K562 (cell line): ENCODE measurements around the gene CUL5. TPM values are rescaled to one million over a fixed set of nuclear protein-coding genes. Genes with fewer than 3 reads are reported as not detected.

Source experiments
- CHAMP1 ChIP-seq: fragments of 450-650 bp; IDR thresholded peaks from 2 replicates; pipeline ENCODE4 v1.6.1; 2016; ENCODE audit warnings: mild to moderate bottlenecking
- CREB5 ChIP-seq: fragments of 250-450 bp; sonication (Bioruptor Pico); IDR thresholded peaks from 2 replicates; pipeline ENCODE4 v1.5.0; 2020; ENCODE audit warnings: mild to moderate bottlenecking
- CSDE1 ChIP-seq, 2 experiments: fragments of 450-650 bp; IDR thresholded peaks; 2 replicates each; pipeline ENCODE4 v1.6.1; 2016; ENCODE audit warnings: mild to moderate bottlenecking in 1 of 2
- E2F1 ChIP-seq: sonication (generic); formaldehyde crosslinking; IDR thresholded peaks from 2 replicates; pipeline ENCODE4 v1.8.1; 2023; ENCODE audit warnings: mild to moderate bottlenecking, missing genetic modification reagents, moderate library complexity
- HDAC3 ChIP-seq: fragments of 450-650 bp; IDR thresholded peaks from 2 replicates; pipeline ENCODE4 v1.6.1; 2018; ENCODE audit warnings: borderline replicate concordance, mild to moderate bottlenecking, moderate library complexity; ENCODE audit not compliant: partially characterized antibody
- KLF13 ChIP-seq: fragments of 450-650 bp; IDR thresholded peaks from 2 replicates; pipeline ENCODE4 v1.6.1; 2016; ENCODE audit warnings: missing genetic modification characterization, low read depth, mild to moderate bottlenecking, missing compliant biosample characterization, moderate library complexity, borderline replicate concordance
- MLLT1 ChIP-seq, 2 experiments: fragments of 450-650 bp; IDR thresholded peaks; 2 replicates each; pipeline ENCODE4 v1.6.1; 2016
- MXI1 ChIP-seq: IDR thresholded peaks from 2 replicates; pipeline ENCODE4 v1.6.1; 2011; ENCODE audit warnings: low read depth, mild to moderate bottlenecking, improper control_type of control experiment, low read length
- MYC ChIP-seq, 2 experiments: fragments of 250-450 bp in 1 of 2; sonication (Bioruptor Pico) in 1 of 2; IDR thresholded peaks; 2 replicates each; pipeline versions ENCODE4 v1.5.1 to v1.6.1; 2012 to 2021; ENCODE audit warnings: low read depth in 2 of 2, borderline replicate concordance in 1 of 2, improper control_type of control experiment in 1 of 2, low read length in 1 of 2, mild to moderate bottlenecking in 1 of 2, moderate library complexity in 1 of 2
- SMARCA5 ChIP-seq: fragments of 450-650 bp; IDR thresholded peaks from 2 replicates; pipeline ENCODE4 v1.6.1; 2016
- SMC3 ChIP-seq: conservative IDR thresholded peaks from 2 replicates; pipeline ENCODE4 v1.6.1; 2011; ENCODE audit warnings: low read depth, low read length, improper control_type of control experiment; ENCODE audit not compliant: insufficient read depth
- SOX6 ChIP-seq: fragments of 450-650 bp; IDR thresholded peaks from 2 replicates; pipeline ENCODE4 v1.6.1; 2014; ENCODE audit warnings: mild to moderate bottlenecking
- TAF1 ChIP-seq: IDR thresholded peaks from 2 replicates; pipeline ENCODE4 v1.6.1; 2011; ENCODE audit warnings: mild to moderate bottlenecking, low read length, moderate library complexity; ENCODE audit not compliant: insufficient read depth, control insufficient read depth, severe bottlenecking; ENCODE audit errors: extremely low read depth
- TFAP4 ChIP-seq: sonication (generic); formaldehyde crosslinking; IDR thresholded peaks from 2 replicates; pipeline ENCODE4 v1.8.0; 2022; ENCODE audit warnings: missing genetic modification reagents, mild to moderate bottlenecking, moderate library complexity, borderline replicate concordance
- THRB ChIP-seq: fragments of 450-650 bp; formaldehyde crosslinking; conservative IDR thresholded peaks from 2 replicates; pipeline ENCODE4 v1.4.0; 2022; ENCODE audit warnings: mild to moderate bottlenecking, missing genetic modification characterization
- ZFX ChIP-seq: sonication (generic); formaldehyde crosslinking; IDR thresholded peaks from 2 replicates; pipeline ENCODE4 v1.8.0; 2022; ENCODE audit warnings: mild to moderate bottlenecking, missing genetic modification reagents, moderate library complexity
- polyA plus RNA-seq, 8 experiments: library from polyadenylated mRNA; depleted of rRNA in 4 of 8; stranded (reverse) in 5 of 8; unstranded in 3 of 8; fragments of >200 nt; fragmentation: Nextera tagmentation in 2 of 8; fragmentation: Illumina TruSeq in 1 of 8; extraction: Ambion mirVana in 2 of 8; extraction: Trizol in 1 of 8; gene quantifications; 2 replicates each; pipeline versions ENCODE4 v1.2.1 to v1.2.3, GENCODE V29; 2011 to 2014; ENCODE audit warnings: inconsistent platforms in 1 of 8, missing spikeins in 1 of 8
- total RNA-seq, 7 experiments: library from RNA; depleted of rRNA in 6 of 7; stranded (reverse); fragments of >200 nt in 6 of 7; fragmentation: Illumina TruSeq in 2 of 7; extraction: Trizol in 2 of 7; gene quantifications; 2 replicates each; pipeline versions ENCODE4 v1.2.1 to v1.2.3, GENCODE V29; 2011 to 2021; ENCODE audit warnings: low replicate concordance in 1 of 7

CUL5 gene
- total and polyA plus RNA-seq, 9 of the 15 experiments (the other 6 are each of a cell fraction or from before 2014, with no cell fraction given) = 14.3 to 45.9 (median 23.0) TPM

GRCh38 chr11:108008656-108009496, at the start of gene CUL5 (continued):
- TF ChIP-seq CHAMP1 (peak; percentile 55; the same call in 1 of the 2 replicates), CREB5 (CRISPR knock-in tag) (no peak), MLLT1 (IDR thresholded peaks at IDR 0.05) (peak in 1 of 2 experiments; percentile 44; a peak in 2 of 4 replicates), MXI1 (peak; percentile 37; the same call in 1 of the 2 replicates), MYC (IDR thresholded peaks at IDR 0.05; ENCODE audit: low read depth, low read length) (peak; percentile 86; the same call in 1 of the 2 replicates), MYC (CRISPR knock-in tag; IDR thresholded peaks at IDR 0.05; ENCODE audit: borderline replicate concordance, low read depth) (peak; percentile 97), ZFX (peak; percentile 100), CSDE1 (IDR thresholded peaks at IDR 0.05) (peak in 1 of 2 experiments; percentile 66; a peak in 1 of 4 replicates), THRB (CRISPR knock-in tag) (0 out of 2 replicates have a peak, but pooled peaks have one; percentile 23), TFAP4 (peak; percentile 89), SMC3 (peak; percentile 69; the same call in 1 of the 2 replicates), KLF13 (tag) (peak; percentile 54; the same call in 1 of the 2 replicates), E2F1 (CRISPR knock-in tag) (peak; percentile 94), TAF1 (peak; percentile 81), SMARCA5 (no peak), HDAC3 (no peak), SOX6 (peak; percentile 53)
